Gastroesophageal sphincter (tissue), 4 donors: ENCODE data around the gene SH3BP5. TPM values are rescaled to one million over a fixed set of nuclear protein-coding genes. Genes with fewer than 3 reads are reported as not detected.

ENCODE experiments used
- ATAC-seq: fragments of 150-250 bp; one replicate; pipeline ENCODE4 v1.9.1; 2016; ENCODE audit warnings: mild to moderate bottlenecking, moderate library complexity
- H3K27ac ChIP-seq, 4 donors: fragments of 200-600 bp; sonication (generic) in 3 of 4; 1 replicate in 3 of 4; 2 replicates in 1 of 4; pipeline ENCODE4 v1.5.1; 2016 to 2019
- H3K27me3 ChIP-seq: fragments of 200-600 bp; sonication (generic); one replicate; pipeline ENCODE4 v1.5.1; 2019
- H3K36me3 ChIP-seq, 2 donors: fragments of 200-600 bp; sonication (generic); one replicate each; pipeline ENCODE4 v1.5.1; 2019; ENCODE audit warnings: control low read depth in 1 of 2
- H3K4me1 ChIP-seq, 3 donors: fragments of 200-600 bp; sonication (generic); 1 replicate in 2 of 3; 2 replicates in 1 of 3; pipeline ENCODE4 v1.5.1; 2016 to 2019; ENCODE audit warnings: control low read depth in 2 of 3
- H3K4me3 ChIP-seq, 2 donors: fragments of 200-600 bp; sonication (generic); one replicate each; pipeline ENCODE4 v1.5.1; 2019; ENCODE audit warnings: mild to moderate bottlenecking in 1 of 2, moderate library complexity in 1 of 2
- H3K9me3 ChIP-seq, 3 donors: fragments of 200-600 bp; sonication (generic); one replicate each; pipeline ENCODE4 v1.5.1; 2017 to 2019; ENCODE audit warnings: control low read depth in 2 of 3
- CTCF ChIP-seq, 4 experiments: fragments of 200-600 bp in 2 of 4; fragments of 450-650 bp in 2 of 4; sonication (generic) in 1 of 4; IDR thresholded peaks; one replicate each; pipeline ENCODE4 v1.5.1; 2017 to 2019; ENCODE audit warnings: antibody characterized with exemption in 4 of 4, mild to moderate bottlenecking in 2 of 4, moderate library complexity in 2 of 4
- EP300 ChIP-seq: sonication (generic); formaldehyde crosslinking; IDR thresholded peaks from one replicate; pipeline ENCODE4 v1.6.1; 2017; ENCODE audit warnings: antibody characterized with exemption, mild to moderate bottlenecking
- POLR2A ChIP-seq, 2 donors: fragments of 450-650 bp; IDR thresholded peaks; one replicate each; pipeline ENCODE4 v1.6.1; 2017; ENCODE audit warnings: antibody characterized with exemption in 2 of 2, mild to moderate bottlenecking in 2 of 2, moderate library complexity in 1 of 2
- POLR2AphosphoS5 ChIP-seq: sonication (generic); formaldehyde crosslinking; IDR thresholded peaks from one replicate; pipeline ENCODE4 v1.6.1; 2017; ENCODE audit warnings: antibody characterized with exemption
- WGBS, 2 donors: methylation state at CpG; one replicate each; pipeline ENCODE4 v1.1.5; 2018; ENCODE audit warnings: low coverage in 1 of 2; 5-methylcytosine and 5-hydroxymethylcytosine counted together
- total RNA-seq, 4 donors: library from RNA; depleted of rRNA; stranded (reverse); fragments of >200 nt; gene quantifications; one replicate each; pipeline ENCODE4 v1.1.0, GENCODE V29; 2016

Gene SH3BP5
- total RNA-seq, 4 donors from 2014 or later, result 23.5 to 56.4 (median 35.0) TPM

GRCh38 chr3:15319575-15319974, 12.8 kb downstream of the SH3BP5 start:
- 28 to 47% methylated on average over 4 of the region's 4 CpGs for WGBS, 2 donors
- peak; percentile 81 for ATAC-seq
- peak overlapping the region; percentile 41 to 90 (median 64) for H3K27ac ChIP-seq
- H3K9me3 ChIP-seq, result no peaks in the 10 kb centered on the region
- no peaks in the 10 kb centered on the region for H3K27me3 ChIP-seq
- no peak overlapping the region for H3K4me3 ChIP-seq
- TF ChIP-seq POLR2AphosphoS5 (peak; percentile 56), EP300 (no peak)
- no peaks in the 10 kb centered on the region for H3K36me3 ChIP-seq
- peaks cover 0 to 86% (median 36%) of the 10 kb centered on the region in 3 donors for H3K4me1 ChIP-seq

- TF ChIP-seq POLR2AphosphoS5 (no peak), POLR2A (IDR thresholded peaks at IDR 0.05) (no peak), EP300 (no peak), CTCF (IDR thresholded peaks at IDR 0.05) (no peak)
- Histone ChIP-seq H3K9me3 (no peaks in the 10 kb centered on the region), H3K4me1 (peaks cover 0 to 86% (median 33%) of the 10 kb centered on the region in 3 donors), H3K27ac (peak overlapping the region; percentile 41 to 90 (median 64)), H3K4me3 (no peak overlapping the region), H3K27me3 (no peaks in the 10 kb centered on the region), H3K36me3 (no peaks in the 10 kb centered on the region)
- ATAC-seq, result no peak
- WGBS, 2 donors, result 58 to 64% methylated on average over 2 of the region's 2 CpGs
Observed at GRCh38 chr3:15319136-15319535, 13.2 kb downstream of the SH3BP5 start.

GRCh38 chr3:15318661-15319060, 13.7 kb downstream of the SH3BP5 start:
- Histone ChIP-seq H3K36me3 (no peaks in the 10 kb centered on the region), H3K4me3 (no peak overlapping the region), H3K9me3 (no peaks in the 10 kb centered on the region), H3K27me3 (no peaks in the 10 kb centered on the region), H3K27ac (peak overlapping the region in 3 of 4 donors; percentile 52 to 90 (median 75)), H3K4me1 (peaks cover 0 to 86% (median 29%) of the 10 kb centered on the region in 3 donors)
- no peak for TF ChIP-seq POLR2AphosphoS5
- TF ChIP-seq POLR2A (IDR thresholded peaks at IDR 0.05), result no peak
- TF ChIP-seq CTCF (IDR thresholded peaks at IDR 0.05), result no peak
- no peak for TF ChIP-seq EP300
- 92% methylated on average over 8 of the region's 8 CpGs; no CpG with 5 or more reads in 1 of the 2 donors for WGBS, 2 donors
- no peak for ATAC-seq

GRCh38 chr3:15316998-15317435, 15.4 kb downstream of the SH3BP5 start:
- Histone ChIP-seq H3K36me3 (no peaks in the 10 kb centered on the region), H3K27ac (peak overlapping the region in 3 of 4 donors; percentile 25 to 90 (median 63)), H3K4me1 (peaks cover 0 to 73% (median 29%) of the 10 kb centered on the region in 3 donors), H3K4me3 (no peak overlapping the region), H3K27me3 (no peaks in the 10 kb centered on the region), H3K9me3 (no peaks in the 10 kb centered on the region)
- 65 to 68% methylated on average over 4 to 5 of the region's 5 CpGs for WGBS, 2 donors
- no peak for TF ChIP-seq CTCF (IDR thresholded peaks at IDR 0.05)
- TF ChIP-seq EP300, result no peak
- no peak for TF ChIP-seq POLR2A (IDR thresholded peaks at IDR 0.05)
- TF ChIP-seq POLR2AphosphoS5, result no peak
- ATAC-seq, result peak; percentile 53

DNA sequence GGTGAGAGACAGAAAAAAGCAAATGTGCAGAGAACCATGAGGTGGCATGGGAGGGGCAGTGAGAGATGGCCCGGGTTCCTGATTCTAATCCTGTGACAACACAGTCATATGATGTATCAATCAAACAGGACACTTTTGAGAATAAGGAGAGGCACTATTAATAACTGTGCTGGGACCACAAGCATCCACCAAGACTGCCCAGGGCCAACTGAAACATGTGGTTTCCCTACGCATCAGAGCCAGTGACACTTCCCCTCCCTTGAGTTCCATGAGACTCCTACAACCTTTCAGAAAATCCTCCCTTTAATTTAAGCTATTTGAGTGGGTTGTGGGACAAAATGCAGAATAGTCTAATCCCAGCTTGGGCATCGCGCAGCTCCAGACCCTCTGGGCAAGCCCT, 17.4 kb downstream of the SH3BP5 start:
- peaks cover 0 to 65% (median 27%) of the 10 kb centered on the region in 3 donors for H3K4me1 ChIP-seq
- ATAC-seq, result no peak
- 73% methylated on average over 4 of the region's 4 CpGs; no CpG with 5 or more reads in 1 of the 2 donors for WGBS, 2 donors

GRCh38 chr3:15314276-15314675, 18.1 kb downstream of the SH3BP5 start:
- WGBS, 2 donors, result no CpG with 5 or more reads among the region's 1 CpG
- no peak for TF ChIP-seq POLR2AphosphoS5
- no peak for TF ChIP-seq EP300
- no peak for TF ChIP-seq POLR2A (IDR thresholded peaks at IDR 0.05)
- TF ChIP-seq CTCF (IDR thresholded peaks at IDR 0.05), result no peak
- no peak overlapping the region for H3K4me3 ChIP-seq
- H3K4me1 ChIP-seq, result peaks cover 0 to 65% (median 23%) of the 10 kb centered on the region in 3 donors
- peak overlapping the region in 2 of 4 donors; percentile 33 to 46 for H3K27ac ChIP-seq
- no peaks in the 10 kb centered on the region for H3K9me3 ChIP-seq
- no peaks in the 10 kb centered on the region for H3K27me3 ChIP-seq
- no peaks in the 10 kb centered on the region for H3K36me3 ChIP-seq
- no peak for ATAC-seq

More for the DNA sequence above, 17.4 kb downstream of the SH3BP5 start:
- no peak overlapping the region for H3K4me3 ChIP-seq
- no peaks in the 10 kb centered on the region for H3K27me3 ChIP-seq
- H3K27ac ChIP-seq, result peak overlapping the region in 2 of 4 donors; percentile 33 to 46
- H3K9me3 ChIP-seq, result no peaks in the 10 kb centered on the region
- no peaks in the 10 kb centered on the region for H3K36me3 ChIP-seq
- no peak for TF ChIP-seq POLR2AphosphoS5
- no peak for TF ChIP-seq POLR2A (IDR thresholded peaks at IDR 0.05)
- no peak for TF ChIP-seq EP300
